GM21619 (cell line): ENCODE results near the gene VAV1.
"Not testable (repeated sequence)": the region's sequence is repeated elsewhere in the genome, so short reads cannot be mapped to it uniquely, and the experiment has no call there.

Experiments
- ATAC-seq: cut with Tn5 transposase; IDR thresholded peaks from one replicate; pipeline ENCODE4 v1.9.1; 2021; ENCODE audit not compliant: unreplicated experiment

Gene VAV1

DNA sequence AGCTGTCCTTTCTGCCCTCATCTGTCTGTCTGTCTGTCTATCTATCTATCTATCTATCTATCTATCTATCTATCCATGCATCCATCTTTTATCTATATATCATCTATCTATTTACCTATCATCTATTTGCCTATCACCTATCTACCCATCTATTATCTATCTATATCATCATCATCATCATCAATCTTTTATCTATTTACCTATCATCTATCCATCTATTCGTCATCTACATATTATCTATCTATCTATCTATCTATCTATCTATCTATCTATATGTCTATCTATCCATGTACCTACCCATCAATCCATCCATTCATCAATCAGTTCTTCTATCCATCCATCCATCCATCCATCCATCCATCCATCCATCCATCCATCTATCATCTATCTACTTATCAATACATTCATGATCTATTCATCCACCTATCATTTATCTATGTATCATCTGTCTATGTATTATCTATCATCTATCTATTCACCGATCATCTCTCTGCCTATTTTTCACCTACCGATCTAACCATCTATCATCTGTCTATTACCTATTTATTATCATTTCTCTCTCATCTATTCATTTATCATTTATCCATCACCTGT lies 65.7 kb downstream of the VAV1 start:
- no peak for ATAC-seq

DNA sequence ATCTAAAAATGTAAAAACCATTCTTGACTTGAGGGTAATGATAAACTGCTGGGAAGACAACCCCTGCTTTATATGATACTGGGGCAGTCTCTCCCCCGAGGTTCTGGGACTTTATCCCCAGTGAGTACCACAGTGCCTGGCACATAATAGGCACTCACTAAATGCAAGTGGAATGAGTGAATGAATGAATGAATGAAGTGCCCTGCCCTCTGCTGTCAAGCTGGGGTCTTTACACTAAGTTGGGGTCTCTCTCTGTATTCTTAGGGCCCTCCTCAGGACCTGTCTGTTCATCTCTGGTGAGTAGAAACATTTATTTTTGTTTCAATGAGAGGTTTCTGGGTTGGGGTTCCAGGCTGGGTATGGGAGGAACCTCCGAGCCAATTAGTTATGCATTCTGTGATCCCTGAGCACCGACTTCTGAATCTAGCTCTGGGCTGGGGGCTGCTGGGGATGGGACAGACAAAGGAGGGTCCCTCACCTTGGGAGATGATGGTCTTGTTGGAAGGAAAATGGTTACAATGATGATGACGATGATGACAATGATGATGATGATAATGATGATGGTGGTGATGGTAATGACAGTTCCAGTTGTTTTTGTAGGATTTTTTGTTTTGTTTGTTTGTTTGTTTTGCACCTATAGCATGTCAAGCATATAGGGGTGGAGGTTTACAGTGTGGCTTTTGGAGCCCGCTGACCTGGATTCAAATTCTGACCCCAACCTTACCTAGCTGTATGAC lies 70.5 kb downstream of the VAV1 start:
- no peak for ATAC-seq

DNA sequence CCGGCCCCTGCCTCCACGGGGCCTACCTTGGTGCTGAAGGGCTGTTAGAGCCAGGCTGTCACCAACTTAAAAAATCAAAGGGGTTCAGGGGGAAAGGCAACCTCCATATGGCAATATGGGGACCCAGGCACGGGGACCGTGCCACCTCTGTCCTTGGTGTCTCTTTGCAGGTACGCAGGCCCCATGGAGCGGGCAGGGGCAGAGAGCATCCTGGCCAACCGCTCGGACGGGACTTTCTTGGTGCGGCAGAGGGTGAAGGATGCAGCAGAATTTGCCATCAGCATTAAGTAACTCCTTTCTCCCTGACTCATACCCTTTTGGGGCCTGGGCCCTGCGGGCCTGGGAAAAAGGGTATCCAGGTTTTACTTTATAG lies 75.3 kb downstream of the VAV1 start:
- no peak for ATAC-seq

DNA sequence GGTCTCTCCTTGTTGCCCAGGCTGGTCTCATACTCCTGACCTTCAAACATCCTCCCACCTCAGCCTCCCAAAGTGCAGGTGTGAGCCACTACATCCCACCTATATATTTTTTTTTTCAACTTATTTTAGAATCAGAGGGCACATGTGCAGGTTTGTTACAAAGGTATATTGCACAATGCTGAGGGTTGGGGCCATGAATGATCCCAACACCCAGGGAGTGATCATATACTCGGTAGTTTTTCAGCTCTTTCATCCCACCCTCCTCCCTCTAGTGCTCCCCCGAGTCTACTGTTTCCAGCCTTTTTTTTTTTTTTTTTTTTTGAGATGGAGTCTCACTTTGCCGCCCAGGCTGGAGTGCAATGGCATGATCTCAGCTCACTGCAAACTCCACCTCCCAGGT lies 76.5 kb downstream of the VAV1 start:
- no peak for ATAC-seq

DNA sequence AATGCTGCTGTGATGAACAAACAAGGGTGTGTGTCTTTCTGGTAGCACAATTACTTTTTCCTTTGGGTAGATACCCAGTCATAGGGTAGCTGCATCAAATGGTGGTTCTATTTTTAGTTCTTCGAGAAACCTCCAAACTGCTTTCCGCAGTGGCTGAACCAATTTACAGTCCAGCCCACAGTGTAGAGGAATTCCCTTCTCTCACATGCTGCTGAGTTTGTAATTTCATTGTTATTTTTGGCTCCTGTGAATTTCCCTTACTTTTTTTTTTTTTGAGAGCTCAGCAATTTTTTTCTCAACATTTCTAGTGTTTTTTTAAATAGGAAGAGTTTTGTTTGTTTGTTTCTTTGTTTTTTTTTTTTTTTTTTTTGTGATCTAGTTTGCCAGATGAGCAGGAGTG lies 77.4 kb downstream of the VAV1 start:
- ATAC-seq = no peak

DNA sequence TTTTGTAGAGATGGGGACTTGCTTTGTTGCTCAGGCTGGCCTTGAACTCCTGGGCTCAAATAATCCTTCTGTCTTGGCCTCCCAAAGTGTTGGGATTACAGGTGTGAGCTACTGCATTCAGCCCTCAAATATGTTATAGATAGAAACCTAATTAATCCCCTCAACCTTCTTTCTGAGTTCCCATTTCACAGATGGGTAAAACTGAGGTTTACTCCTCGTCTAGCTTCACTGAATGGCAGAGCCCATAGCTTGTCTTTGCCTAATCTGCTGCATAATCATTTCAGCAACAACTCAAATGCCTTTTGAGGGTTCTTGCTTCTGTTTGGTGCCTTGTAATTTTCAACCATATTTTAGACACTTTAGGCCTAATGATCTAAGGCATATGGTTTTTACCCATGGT lies 78.9 kb downstream of the VAV1 start:
- no peak for ATAC-seq

DNA sequence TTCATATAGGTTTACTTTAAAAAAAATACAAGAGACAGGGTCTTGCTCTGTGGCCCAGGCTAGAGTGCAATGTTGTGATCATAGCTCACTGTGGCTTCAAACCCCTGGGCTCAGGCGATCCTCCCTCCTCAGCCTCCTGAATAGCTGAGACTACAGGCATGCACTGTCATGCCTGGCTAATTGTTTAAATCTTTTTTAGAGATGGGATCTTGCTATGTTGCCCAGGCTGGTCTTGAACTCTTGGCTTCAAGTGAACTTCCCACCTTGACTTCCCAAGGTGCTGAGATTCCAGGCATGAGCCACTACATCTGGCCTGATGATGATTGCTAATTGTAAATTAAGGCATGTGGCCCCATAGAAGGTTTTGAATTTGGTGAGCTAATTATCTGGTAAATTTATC lies 79.5 kb downstream of the VAV1 start:
- ATAC-seq = no peak

DNA sequence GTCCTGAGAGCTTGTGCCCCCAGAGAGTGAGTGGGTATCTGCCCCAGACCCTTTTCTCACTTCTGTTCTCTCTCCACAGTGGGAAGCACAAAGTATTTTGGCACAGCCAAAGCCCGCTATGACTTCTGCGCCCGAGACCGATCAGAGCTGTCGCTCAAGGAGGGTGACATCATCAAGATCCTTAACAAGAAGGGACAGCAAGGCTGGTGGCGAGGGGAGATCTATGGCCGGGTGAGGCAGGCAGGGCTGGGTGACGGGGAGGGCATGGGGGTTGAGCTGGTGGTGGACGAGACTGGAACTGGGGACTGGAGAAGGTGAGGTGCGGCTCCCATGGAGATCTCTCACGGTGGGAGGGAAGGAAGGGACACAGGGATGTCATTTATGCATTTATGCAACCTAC lies 81.4 kb downstream of the VAV1 start:
- ATAC-seq = no peak

DNA sequence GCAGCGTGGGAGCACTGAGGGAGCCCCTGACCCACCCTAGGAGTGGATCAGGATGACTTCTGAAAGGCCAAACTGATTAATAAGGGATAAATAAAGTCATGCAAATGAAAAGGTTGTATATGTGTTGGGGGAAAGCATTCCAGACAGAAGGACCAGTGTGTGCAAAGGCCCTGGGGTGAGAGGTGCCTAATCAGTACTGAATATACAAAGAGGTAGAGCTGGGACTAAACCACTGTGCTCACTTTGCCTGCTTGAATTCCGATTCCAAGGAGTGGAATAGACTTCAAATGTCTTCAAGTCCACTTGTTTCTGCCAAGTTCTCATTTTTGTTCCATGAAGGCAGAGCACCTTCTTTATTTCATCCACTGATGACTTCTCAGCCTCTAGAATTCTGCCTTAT lies 82.2 kb downstream of the VAV1 start:
- no peak for ATAC-seq

DNA sequence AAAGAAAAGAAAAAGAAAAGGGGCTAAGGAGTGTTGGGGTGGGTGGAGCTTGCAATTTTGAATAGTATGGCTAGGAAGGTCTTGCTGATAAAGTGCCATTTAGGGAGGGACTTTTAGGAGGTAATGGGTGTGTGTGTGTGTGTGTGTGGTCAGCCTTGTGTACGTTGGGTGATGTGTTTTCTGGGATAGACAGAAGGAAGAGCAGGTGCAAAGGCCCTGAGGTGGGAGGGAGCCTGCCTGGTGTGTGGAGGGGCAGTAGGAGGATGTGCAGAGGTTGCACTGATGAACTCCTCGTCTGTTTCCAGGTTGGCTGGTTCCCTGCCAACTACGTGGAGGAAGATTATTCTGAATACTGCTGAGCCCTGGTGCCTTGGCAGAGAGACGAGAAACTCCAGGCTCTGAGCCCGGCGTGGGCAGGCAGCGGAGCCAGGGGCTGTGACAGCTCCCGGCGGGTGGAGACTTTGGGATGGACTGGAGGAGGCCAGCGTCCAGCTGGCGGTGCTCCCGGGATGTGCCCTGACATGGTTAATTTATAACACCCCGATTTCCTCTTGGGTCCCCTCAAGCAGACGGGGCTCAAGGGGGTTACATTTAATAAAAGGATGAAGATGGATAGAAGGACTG lies 84.4 kb downstream of the VAV1 start:
- ATAC-seq = no peak

DNA sequence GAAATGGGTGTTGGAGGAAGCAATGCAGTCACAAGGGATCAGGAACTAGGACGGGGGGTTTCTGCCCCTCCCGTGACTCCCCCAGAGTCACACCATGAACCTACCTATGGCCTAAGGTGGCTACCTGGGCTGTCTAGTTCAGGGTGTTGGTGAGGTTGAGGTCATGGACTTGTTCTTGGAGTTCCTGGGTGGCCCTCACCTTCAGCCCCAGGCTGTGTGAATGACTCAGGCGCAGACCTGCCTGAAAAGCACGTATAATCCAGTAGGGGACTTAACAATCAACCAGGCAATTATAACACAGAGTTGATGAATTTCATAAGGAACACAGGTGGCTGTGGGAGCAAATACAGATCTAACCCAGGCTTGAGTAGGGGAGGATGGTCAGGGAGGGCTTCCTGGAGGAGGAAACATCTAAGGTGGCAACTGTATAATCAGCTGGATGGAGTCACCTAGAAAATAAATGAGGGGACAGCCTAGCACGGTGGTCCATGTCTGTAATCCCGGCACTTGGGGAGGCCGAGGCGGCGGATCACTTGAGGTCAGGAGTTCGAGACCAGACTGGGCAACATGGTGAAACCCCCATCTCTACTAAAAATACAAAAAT lies 89.3 kb downstream of the VAV1 start:
- no peak for ATAC-seq

DNA sequence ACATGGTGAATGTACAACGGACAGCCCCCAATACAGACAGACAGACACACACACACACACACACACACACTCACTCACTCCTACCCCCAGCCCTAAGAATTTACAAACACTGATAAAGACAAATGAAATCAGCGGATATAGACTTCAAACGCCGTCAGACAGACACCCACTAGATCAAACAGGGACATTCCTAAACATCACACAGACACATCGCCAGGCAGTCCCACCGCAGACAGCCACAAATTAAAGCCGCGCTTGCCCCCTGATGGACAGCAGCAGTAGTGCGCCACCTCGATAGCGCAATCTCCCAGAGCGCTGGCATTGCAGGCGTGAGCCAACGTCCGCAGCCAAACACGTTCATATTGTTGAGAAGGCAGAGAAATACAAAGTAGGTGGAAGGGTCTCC lies 90.2 kb downstream of the VAV1 start:
- ATAC-seq = peak; percentile 53

DNA sequence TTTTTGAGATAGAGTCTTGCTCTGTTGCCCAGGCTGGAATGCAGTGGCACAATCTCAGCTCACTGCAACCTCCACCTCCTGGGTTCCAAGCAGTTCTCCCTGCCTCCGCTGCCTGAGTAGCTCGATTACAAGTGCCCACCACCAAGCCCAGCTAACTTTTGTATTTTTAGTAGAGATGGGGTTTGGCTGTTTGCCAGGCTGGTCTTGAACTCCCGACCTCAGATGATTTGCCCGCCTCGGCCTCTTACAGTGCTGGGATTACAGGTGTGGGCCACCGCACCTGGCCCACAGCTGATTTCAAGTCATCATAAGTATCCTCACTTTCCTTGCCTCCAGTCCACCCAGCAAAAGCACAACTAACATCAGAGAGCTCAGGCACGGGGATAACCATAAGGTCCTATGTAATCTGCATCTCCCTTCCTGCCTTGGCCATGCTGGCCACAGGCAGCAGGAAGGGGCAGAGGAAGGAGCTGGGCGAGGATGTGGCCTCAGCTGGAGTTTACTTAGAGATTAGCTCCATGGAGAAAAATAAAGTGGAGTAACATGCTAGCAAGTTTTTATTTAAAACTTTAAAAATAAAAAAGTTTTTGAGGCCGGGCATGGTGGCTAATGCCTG lies 91.9 kb downstream of the VAV1 start:
- no peak for ATAC-seq

DNA sequence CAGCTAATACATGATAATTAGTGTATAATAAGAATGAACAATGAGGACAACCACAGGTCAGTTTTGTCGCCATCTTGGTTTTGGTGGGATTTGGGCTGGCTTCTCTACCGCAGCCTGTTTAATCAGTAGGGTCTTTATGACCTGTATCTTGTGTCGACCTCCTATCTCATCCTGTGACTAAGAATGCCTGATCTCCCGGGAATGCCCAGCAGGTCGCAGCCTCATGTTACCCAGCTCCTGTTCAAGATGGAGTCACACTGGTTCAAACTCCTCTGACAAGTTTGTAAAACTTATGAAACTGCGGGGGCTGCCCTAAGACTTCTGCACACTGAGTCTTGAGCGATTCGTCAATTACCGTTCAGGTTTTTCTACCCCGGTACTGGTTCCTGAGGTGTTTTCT lies 93.3 kb downstream of the VAV1 start:
- ATAC-seq = no peak

DNA sequence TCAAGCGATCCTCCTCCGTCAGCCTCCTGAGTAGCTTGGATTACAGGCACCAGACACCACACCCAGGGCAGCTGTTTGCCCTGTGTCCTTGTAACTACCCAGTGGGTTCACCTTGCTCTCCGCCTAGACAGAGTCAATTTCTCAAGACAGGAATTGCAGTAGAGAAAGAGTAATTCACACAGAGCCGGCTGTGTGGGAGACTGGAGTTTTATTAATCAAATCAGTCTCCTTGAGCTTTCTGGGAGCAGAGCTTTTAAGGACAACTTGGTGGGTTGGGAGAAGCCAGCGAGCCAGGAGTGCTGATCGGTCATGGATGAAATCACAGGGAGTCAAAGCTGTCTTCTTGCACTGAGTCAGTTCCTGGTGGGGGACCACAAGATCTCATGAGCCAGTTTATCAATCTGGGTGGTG lies 94.2 kb downstream of the VAV1 start:
- ATAC-seq = no peak

DNA sequence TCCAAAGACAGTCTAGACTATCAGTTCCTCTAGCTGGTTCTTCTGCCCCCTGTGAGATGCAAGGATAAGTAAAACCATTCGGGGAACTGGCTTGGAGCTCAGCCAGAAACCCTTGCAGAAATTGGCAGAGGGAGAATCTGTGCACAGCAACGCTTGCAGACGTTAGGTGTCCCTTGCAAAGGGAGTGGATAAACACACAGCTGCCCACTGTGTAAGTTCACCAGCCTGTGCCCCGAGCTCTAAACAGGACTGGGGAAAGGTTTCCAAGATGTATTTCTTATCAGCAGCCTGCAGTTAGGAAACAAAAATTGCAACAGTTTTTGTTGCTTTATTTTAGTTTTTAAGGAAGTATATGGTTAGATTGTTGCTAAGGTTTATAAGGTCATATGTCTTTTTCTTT lies 95.8 kb downstream of the VAV1 start:
- no peak for ATAC-seq

DNA sequence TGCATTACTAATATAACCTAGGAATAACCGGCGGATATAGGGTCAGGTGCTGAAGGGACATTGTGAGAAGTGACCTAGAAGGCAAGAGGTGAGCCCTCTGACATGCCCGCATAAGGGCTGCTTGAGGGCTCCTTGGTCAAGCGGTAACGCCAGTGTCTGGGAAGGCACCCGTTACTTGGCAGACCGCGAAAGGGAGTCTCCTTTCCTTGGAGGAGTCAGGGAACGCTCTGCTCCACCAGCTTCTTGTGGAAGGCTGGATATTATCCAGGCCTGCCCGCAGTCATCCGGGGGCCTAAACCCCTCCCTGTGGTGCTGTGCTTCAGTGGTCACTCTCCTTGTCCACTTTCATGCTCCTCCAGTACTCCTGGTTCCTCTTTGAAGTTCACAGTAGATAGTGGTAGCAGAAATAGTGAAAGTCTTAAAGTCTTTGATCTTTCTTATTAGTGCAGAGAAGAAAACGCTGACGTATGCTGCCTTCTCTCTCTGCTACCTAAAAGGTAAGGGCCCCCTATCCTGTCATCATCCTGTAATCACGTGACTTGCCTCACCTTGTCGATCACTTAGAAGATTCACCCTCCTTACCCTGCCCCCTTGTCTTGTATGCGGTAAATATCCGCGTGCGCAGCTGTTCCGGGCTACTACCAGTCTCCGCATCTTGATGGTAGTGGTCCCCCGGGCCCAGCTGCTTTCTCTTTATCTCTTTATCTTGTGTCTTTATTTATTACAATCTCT lies 96.8 kb downstream of the VAV1 start:
- not testable (repeated sequence) for ATAC-seq

DNA sequence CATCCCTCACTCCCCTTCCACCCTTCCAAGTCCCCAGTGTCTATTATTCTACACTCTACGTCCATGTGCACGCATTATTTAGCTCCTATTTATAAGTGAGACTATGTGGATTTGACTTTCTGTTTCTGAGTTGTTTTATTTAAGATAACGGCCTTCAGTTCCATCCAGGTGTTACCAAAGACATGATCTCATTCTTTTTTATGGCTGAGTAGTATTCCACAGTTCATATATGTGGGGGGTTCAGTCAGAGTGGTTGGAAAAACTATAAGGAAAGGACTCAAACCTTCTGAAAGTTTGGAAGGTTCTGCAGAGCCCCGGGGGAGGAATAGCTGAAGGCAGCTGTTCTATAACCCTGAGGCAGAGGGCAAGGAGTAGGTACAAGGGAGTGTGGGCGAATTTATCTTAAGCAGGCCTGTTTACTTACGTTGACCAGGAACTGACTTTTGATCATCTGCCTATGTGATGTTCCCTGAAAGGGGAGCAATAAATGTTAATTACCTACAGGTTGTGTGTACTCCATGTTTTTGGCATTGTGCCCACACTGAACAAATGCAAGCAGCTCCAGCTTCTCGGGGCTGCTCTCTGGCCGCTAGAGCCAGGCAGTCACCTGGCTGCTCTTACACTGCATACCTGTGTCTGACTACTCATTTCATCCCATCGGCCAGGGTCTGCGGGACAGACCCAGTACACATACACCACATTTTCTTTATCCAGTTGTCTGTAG lies 101.4 kb downstream of the VAV1 start:
- ATAC-seq = no peak

DNA sequence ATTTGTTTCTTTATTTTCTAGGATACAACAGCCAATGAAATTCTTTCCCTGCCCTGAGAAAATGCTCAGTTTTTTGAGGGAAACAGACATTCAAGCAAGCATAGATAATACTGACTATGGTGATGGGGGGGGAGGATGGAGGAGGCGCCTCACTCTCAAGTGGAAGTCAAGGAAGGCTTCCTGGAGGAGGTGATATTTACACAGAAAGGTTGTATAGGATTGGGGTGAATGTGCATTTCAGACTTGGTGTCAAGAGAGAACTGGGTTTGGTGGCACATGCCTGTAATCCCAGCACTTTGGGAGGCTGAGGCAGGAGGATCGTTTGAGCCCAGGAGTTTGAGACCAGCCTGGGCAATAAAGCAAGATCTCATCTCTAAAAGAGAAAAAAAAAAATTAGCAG lies 102.7 kb downstream of the VAV1 start:
- ATAC-seq = no peak

DNA sequence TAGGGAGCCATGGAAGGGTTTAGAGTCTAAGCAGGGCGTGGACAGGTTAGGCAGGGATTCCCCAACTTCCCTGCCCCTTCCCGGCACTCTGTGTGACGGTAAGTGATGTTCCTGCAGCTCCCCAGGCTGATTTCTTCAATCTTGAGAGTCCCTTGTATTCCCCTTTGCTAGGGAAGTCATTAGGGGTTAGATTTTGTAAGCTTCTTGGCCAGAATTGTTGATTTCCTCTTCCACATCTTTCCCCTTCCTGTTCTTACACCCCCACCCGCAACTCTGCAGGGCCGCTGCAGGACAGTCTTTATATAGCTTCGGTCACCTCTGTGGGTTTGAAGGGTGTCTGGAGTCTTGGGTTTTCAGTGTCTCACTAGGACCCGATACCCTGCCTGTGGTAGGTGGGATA lies 104.2 kb downstream of the VAV1 start:
- ATAC-seq = no peak

DNA sequence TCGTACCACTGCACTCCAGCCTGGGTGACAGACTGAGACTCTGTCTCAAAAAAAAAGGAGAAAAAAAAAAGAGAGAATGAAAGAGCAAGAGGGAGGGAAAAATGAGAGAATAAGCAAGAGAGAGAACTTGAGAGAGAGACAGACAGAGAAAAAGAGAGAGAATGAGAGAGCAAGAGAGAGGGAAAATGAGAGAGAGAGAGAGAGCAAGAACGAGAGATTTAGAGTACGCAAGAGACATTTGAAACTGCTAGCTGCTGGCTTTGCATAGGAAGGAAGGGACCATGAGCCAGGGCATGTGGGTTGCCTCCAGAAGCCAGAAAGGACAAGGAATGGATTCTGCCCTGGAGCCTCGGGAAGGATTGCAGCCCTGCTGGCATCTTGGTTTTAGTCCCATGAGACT lies 105.3 kb downstream of the VAV1 start:
- ATAC-seq = no peak
